Neural cell (in vitro differentiated cells): ENCODE results near the gene ALK. TPM values are rescaled to one million over a fixed set of nuclear protein-coding genes. Genes with fewer than 3 reads are reported as not detected.

Experiments
- H2AFZ ChIP-seq: fragments of 200-600, 300-800 bp; sonication (generic), shearing (Covaris generic); 2 replicates; pipeline ENCODE4 v1.6.0; 2014; ENCODE audit warnings: low read depth, mild to moderate bottlenecking, antibody characterized with exemption, low read length, moderate library complexity
- H3F3A ChIP-seq: fragments of 200-600 bp; shearing (Covaris generic); 2 replicates; pipeline ENCODE4 v1.6.1; 2016; ENCODE audit warnings: mild to moderate bottlenecking, moderate library complexity, mixed read lengths, antibody characterized with exemption, low read length; ENCODE audit not compliant: insufficient read depth, poor library complexity, severe bottlenecking
- H3K27ac ChIP-seq: fragments of 200-600, 300-800 bp; sonication (generic), shearing (Covaris generic); 2 replicates; pipeline ENCODE4 v1.5.1; 2014; ENCODE audit warnings: mild to moderate bottlenecking, low read length, moderate library complexity
- H3K27me3 ChIP-seq: fragments of 300-800, 200-600 bp; sonication (generic), shearing (Covaris generic); 2 replicates; pipeline ENCODE4 v1.6.0; 2014; ENCODE audit warnings: mild to moderate bottlenecking, low read depth, low read length, moderate library complexity; ENCODE audit not compliant: insufficient read depth
- H3K36me3 ChIP-seq: fragments of 300-800, 200-600 bp; sonication (generic), shearing (Covaris generic); 2 replicates; pipeline ENCODE4 v1.5.1; 2014; ENCODE audit warnings: mild to moderate bottlenecking, antibody characterized with exemption, low read length, moderate library complexity; ENCODE audit not compliant: insufficient read depth
- H3K4me2 ChIP-seq: fragments of 300-800, 200-600 bp; sonication (generic), shearing (Covaris generic); 2 replicates; pipeline ENCODE4 v1.6.0; 2014; ENCODE audit warnings: mild to moderate bottlenecking, low read length
- H3K4me3 ChIP-seq: fragments of 300-800, 200-600 bp; sonication (generic), shearing (Covaris generic); 2 replicates; pipeline ENCODE4 v1.5.1; 2014; ENCODE audit warnings: mild to moderate bottlenecking, low read length, moderate library complexity
- H3K79me2 ChIP-seq: fragments of 200-600 bp; shearing (Covaris generic); replicated peaks from 2 replicates; pipeline ENCODE4 v1.6.0; 2014; ENCODE audit warnings: mild to moderate bottlenecking, low read length, moderate library complexity; ENCODE audit not compliant: insufficient read depth
- H3K9ac ChIP-seq: fragments of 300-800, 200-600 bp; sonication (generic), shearing (Covaris generic); 2 replicates; pipeline ENCODE4 v1.6.1; 2016; ENCODE audit warnings: mild to moderate bottlenecking, low read length, mixed read lengths
- H3K9me2 ChIP-seq: fragments of 200-600 bp; shearing (Covaris generic); 2 replicates; pipeline ENCODE4 v1.6.1; 2016; ENCODE audit warnings: mild to moderate bottlenecking, low read length, mixed read lengths; ENCODE audit not compliant: insufficient read depth
- H3K9me3 ChIP-seq: fragments of 200-600, 300-800 bp; sonication (generic), shearing (Covaris generic); 2 replicates; pipeline ENCODE4 v1.6.1; 2016; ENCODE audit warnings: mild to moderate bottlenecking, mixed run types, low read length, moderate library complexity, mixed read lengths
- H4K20me1 ChIP-seq: fragments of 200-600 bp; shearing (Covaris generic); 2 replicates; pipeline ENCODE4 v1.6.1; 2016; ENCODE audit warnings: mild to moderate bottlenecking, mixed run types; ENCODE audit not compliant: insufficient read depth
- CTCF ChIP-seq: fragments of 450-650 bp; IDR thresholded peaks from 2 replicates; pipeline ENCODE4 v1.5.1; 2014; ENCODE audit warnings: antibody characterized with exemption, mild to moderate bottlenecking, moderate library complexity; ENCODE audit not compliant: poor library complexity, severe bottlenecking
- EP300 ChIP-seq: fragments of 450-650 bp; conservative IDR thresholded peaks from 2 replicates; pipeline ENCODE4 v1.6.1; 2014; ENCODE audit warnings: antibody characterized with exemption, mild to moderate bottlenecking, moderate library complexity; ENCODE audit not compliant: poor library complexity, severe bottlenecking
- EZH2 ChIP-seq: fragments of 200-600, 300-800 bp; shearing (Covaris generic), sonication (generic); IDR thresholded peaks from 2 replicates; pipeline ENCODE4 v1.6.1; 2014; ENCODE audit warnings: antibody characterized with exemption, low read length, borderline replicate concordance, mild to moderate bottlenecking; ENCODE audit not compliant: insufficient read depth, poor library complexity, severe bottlenecking
- MXI1 ChIP-seq: fragments of 450-650 bp; conservative IDR thresholded peaks from 2 replicates; pipeline ENCODE4 v1.6.1; 2014; ENCODE audit warnings: antibody characterized with exemption, mild to moderate bottlenecking; ENCODE audit not compliant: poor library complexity, severe bottlenecking
- POLR2AphosphoS5 ChIP-seq: IDR thresholded peaks from 2 replicates; pipeline ENCODE4 v1.6.1; 2012
- RAD21 ChIP-seq: fragments of 450-650 bp; conservative IDR thresholded peaks from 2 replicates; pipeline ENCODE4 v1.6.1; 2014; ENCODE audit warnings: antibody characterized with exemption, mild to moderate bottlenecking, moderate library complexity
- SMC3 ChIP-seq: fragments of 450-650 bp; conservative IDR thresholded peaks from 2 replicates; pipeline ENCODE4 v1.6.1; 2014; ENCODE audit warnings: antibody characterized with exemption, mild to moderate bottlenecking, moderate library complexity; ENCODE audit not compliant: poor library complexity
- TAF1 ChIP-seq: IDR thresholded peaks from 2 replicates; pipeline ENCODE4 v1.6.1; 2012; ENCODE audit warnings: low read depth
- polyA plus RNA-seq: library from polyadenylated mRNA; depleted of rRNA; stranded (reverse); fragments of >200 nt; gene quantifications from 2 replicates; pipeline ENCODE4 v1.2.3, GENCODE V29; 2014
- TF ChIP-seq, protein P1 (sequence below): IDR thresholded peaks from 2 replicates; pipeline ENCODE4 v1.6.1; 2012; ENCODE audit warnings: borderline replicate concordance

The ALK gene
- polyA plus RNA-seq, 1 donor from 2014 or later, result 7.1 TPM

GRCh38 chr2:29902356-29902755 is 19.0 kb downstream of the ALK start:
- Histone ChIP-seq H3K9me2 (no peaks in the 10 kb centered on the region), H3K4me3 (no peak overlapping the region), H3F3A (no peaks in the 10 kb centered on the region), H3K36me3 (no peaks in the 10 kb centered on the region), H3K9me3 (no peaks in the 10 kb centered on the region), H4K20me1 (no peaks in the 10 kb centered on the region), H2AFZ (no peak overlapping the region), H3K27me3 (no peaks in the 10 kb centered on the region), H3K27ac (no peak overlapping the region), H3K9ac (no peak overlapping the region), H3K4me2 (no peak overlapping the region), H3K79me2 (no peaks in the 10 kb centered on the region)
- TF ChIP-seq RAD21 (no peak), EP300 (no peak), TAF1 (no peak), EZH2 (no peak), SMC3 (no peak), POLR2AphosphoS5 (no peak), CTCF (no peak), MXI1 (no peak)

DNA sequence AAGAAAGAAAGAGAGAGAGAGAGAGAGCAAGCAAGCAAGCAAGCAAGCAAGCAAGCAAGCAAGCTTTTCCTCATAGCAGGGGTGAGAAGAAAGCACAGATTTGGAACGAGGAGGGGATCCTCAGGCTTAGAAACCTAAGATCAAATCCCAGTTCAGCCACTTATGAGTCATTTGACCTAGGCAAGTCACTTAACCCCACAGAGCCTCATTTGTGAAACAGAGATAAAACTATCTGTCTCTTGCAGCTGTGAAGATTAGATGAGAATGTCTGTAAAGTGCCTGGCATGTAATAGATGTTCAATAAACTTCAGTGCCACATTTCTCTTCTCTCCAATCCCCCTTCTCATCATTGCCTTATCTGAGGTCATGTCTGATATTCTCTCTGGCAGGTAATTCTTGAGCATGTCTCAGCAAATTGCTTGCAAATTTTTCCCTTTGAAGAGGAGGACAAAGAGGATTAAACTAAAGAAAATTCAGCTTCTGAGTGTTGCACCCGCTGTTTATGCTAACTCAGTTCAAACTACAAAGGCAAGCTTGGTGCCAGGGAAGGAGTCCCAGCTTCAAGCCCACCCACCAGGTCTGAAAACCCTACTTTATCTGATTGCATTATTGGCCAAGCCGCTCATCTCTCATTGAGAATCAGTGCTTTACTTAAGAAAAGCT is 20.3 kb downstream of the ALK start:
- Histone ChIP-seq H3K4me2 (no peak overlapping the region), H3K27ac (no peak overlapping the region), H3K9ac (no peak overlapping the region), H3K79me2 (no peaks in the 10 kb centered on the region), H3K9me3 (no peaks in the 10 kb centered on the region), H3K4me3 (no peak overlapping the region), H3F3A (no peaks in the 10 kb centered on the region), H3K27me3 (no peaks in the 10 kb centered on the region), H3K36me3 (no peaks in the 10 kb centered on the region), H2AFZ (no peak overlapping the region), H3K9me2 (no peaks in the 10 kb centered on the region), H4K20me1 (no peaks in the 10 kb centered on the region)
- no peak for TF ChIP-seq SMC3
- TF ChIP-seq EP300, result no peak
- no peak for TF ChIP-seq EZH2
- TF ChIP-seq, protein P1, sequence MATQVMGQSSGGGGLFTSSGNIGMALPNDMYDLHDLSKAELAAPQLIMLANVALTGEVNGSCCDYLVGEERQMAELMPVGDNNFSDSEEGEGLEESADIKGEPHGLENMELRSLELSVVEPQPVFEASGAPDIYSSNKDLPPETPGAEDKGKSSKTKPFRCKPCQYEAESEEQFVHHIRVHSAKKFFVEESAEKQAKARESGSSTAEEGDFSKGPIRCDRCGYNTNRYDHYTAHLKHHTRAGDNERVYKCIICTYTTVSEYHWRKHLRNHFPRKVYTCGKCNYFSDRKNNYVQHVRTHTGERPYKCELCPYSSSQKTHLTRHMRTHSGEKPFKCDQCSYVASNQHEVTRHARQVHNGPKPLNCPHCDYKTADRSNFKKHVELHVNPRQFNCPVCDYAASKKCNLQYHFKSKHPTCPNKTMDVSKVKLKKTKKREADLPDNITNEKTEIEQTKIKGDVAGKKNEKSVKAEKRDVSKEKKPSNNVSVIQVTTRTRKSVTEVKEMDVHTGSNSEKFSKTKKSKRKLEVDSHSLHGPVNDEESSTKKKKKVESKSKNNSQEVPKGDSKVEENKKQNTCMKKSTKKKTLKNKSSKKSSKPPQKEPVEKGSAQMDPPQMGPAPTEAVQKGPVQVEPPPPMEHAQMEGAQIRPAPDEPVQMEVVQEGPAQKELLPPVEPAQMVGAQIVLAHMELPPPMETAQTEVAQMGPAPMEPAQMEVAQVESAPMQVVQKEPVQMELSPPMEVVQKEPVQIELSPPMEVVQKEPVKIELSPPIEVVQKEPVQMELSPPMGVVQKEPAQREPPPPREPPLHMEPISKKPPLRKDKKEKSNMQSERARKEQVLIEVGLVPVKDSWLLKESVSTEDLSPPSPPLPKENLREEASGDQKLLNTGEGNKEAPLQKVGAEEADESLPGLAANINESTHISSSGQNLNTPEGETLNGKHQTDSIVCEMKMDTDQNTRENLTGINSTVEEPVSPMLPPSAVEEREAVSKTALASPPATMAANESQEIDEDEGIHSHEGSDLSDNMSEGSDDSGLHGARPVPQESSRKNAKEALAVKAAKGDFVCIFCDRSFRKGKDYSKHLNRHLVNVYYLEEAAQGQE, result no peak
- TF ChIP-seq CTCF, result no peak
- no peak for TF ChIP-seq RAD21
- no peak for TF ChIP-seq MXI1
- TF ChIP-seq TAF1, result no peak
- TF ChIP-seq POLR2AphosphoS5, result no peak
